Heart left ventricle (tissue), 16 donors: Measurements from ENCODE around the gene XPNPEP1. TPM values are rescaled to one million over a fixed set of nuclear protein-coding genes. Genes with fewer than 3 reads are reported as not detected.
A peak's percentile ranks its signal among the peaks of the same experiment; 100 is the strongest.

ENCODE experiments used
- ATAC-seq, 4 donors: fragments of 200-7000 bp; cut with Tn5 transposase; one replicate each; pipeline ENCODE4 v1.9.1; 2020 to 2022; ENCODE audit warnings: moderate library complexity in 4 of 4, mild to moderate bottlenecking in 3 of 4, moderate number of reproducible peaks in 1 of 4
- DNase-seq, 5 donors: peaks; one replicate each; pipeline ENCODE4 v3.0.0-alpha.2; 2020
- H3K27ac ChIP-seq, 12 donors: fragments of 200-600 bp; sonication (generic) in 4 of 12; one replicate each; pipeline versions ENCODE4 v1.5.0 to v1.8.0; 2016 to 2022; ENCODE audit warnings: mild to moderate bottlenecking in 2 of 12
- H3K27me3 ChIP-seq, 9 donors: fragments of 200-600 bp; sonication (generic) in 2 of 9; one replicate each; pipeline versions ENCODE4 v1.5.1 to v1.8.0; 2016 to 2022; ENCODE audit warnings: mild to moderate bottlenecking in 3 of 9
- H3K36me3 ChIP-seq, 9 donors: fragments of 200-600 bp; sonication (generic) in 2 of 9; one replicate each; pipeline versions ENCODE4 v1.5.0 to v1.8.0; 2018 to 2022; ENCODE audit warnings: mild to moderate bottlenecking in 2 of 9
- H3K4me1 ChIP-seq, 12 donors: fragments of 200-600 bp; sonication (generic) in 4 of 12; one replicate each; pipeline versions ENCODE4 v1.5.0 to v1.8.0; 2016 to 2022; ENCODE audit warnings: mild to moderate bottlenecking in 3 of 12
- H3K4me3 ChIP-seq, 12 donors: fragments of 200-600 bp; sonication (generic) in 4 of 12; one replicate each; pipeline versions ENCODE4 v1.5.0 to v1.8.0; 2017 to 2022; ENCODE audit warnings: mild to moderate bottlenecking in 9 of 12, moderate library complexity in 4 of 12
- H3K9me3 ChIP-seq, 12 donors: fragments of 200-600 bp; sonication (generic) in 4 of 12; one replicate each; pipeline versions ENCODE4 v1.5.0 to v1.8.0; 2016 to 2022; ENCODE audit warnings: mild to moderate bottlenecking in 1 of 12
- CTCF ChIP-seq, 12 donors: fragments of 200-600 bp; sonication (generic) in 4 of 12; IDR thresholded peaks; one replicate each; pipeline versions ENCODE4 v1.5.0 to v1.8.0; 2018 to 2022; ENCODE audit warnings: antibody characterized with exemption in 12 of 12, mild to moderate bottlenecking in 5 of 12
- POLR2A ChIP-seq, 2 donors: fragments of 450-650 bp; IDR thresholded peaks; one replicate each; pipeline ENCODE4 v1.6.1; 2017; ENCODE audit warnings: antibody characterized with exemption in 2 of 2, mild to moderate bottlenecking in 2 of 2, moderate library complexity in 2 of 2
- WGBS, 4 donors: extraction: QIAGEN DNeasy Blood & Tissue Kit in 2 of 4; methylation state at CpG; one replicate each; pipeline versions ENCODE4 v1.1.5 to v1.1.7; 2013 to 2018; 5-methylcytosine and 5-hydroxymethylcytosine counted together
- intact Hi-C, 10 donors: fragments of 100-400 bp; cut with DNase I; formaldehyde crosslinking; loops; one replicate each; pipeline versions ENCODE4 v1.11.1 to v1.14.2; 2022
- polyA plus RNA-seq, 2 donors: library from polyadenylated mRNA; stranded (reverse); fragments of 200-250 nt; gene quantifications; one replicate each; pipeline ENCODE4 v1.2.3, GENCODE V29; 2013
- total RNA-seq, 9 donors: library from RNA; depleted of rRNA in 2 of 9; stranded (reverse); fragments of >200 nt in 2 of 9; fragmentation: NEBNext Ultra II Directional in 3 of 9; extraction: Animal tissue kit (Norgen Biotek cat#: 25700) in 3 of 9; gene quantifications; one replicate each; pipeline versions ENCODE4 v1.1.0 to v1.2.4, GENCODE V29; 2016 to 2023
- donor health status: ischemic (EF 13 %, LVEDD 7.1; RV severe dilation, severe dysfunction).
- donor health status: healthy with polysubstance abuse.
- donor health status: DM: no; HTN: yes; CAD: no.
- donor health status: DM: no; HTN: no; CAD: no.
- donor health status: ischemic (EF 25% LVEDD 6.9; RV normal size, moderate dysfunction).
- donor health status: ischemic (EF 25% LVEDD 5.7; RV mildly dilated, moderate dysfunction).
- donor health status: healthy.
- donor health status: DM: yes; HTN: yes; CAD: no.
- donor health status: ischemic (EF 35%, LVEDD 5.7; RV mildly dilated, moderate dysfunction).
- donor health status: nonischemic (EF 11% LVEDD 7.7; RV severe dilation, severe dysfunction).
- donor health status: DM: yes; HTN: yes; CAD: no.
- donor health status: PGD.
- donor health status: ischemic (EF 29% LVEDD 5.4; RV normal size, mild dysfunction).
- donor health status: nonischemic (EF 23%, LVEDD 6.1; RV moderate dilation, normal function).

Gene XPNPEP1
- total and polyA plus RNA-seq, 11 donors: 14.5 to 77.0 (median 46.2) TPM

- ATAC-seq: no peak
- Histone ChIP-seq H3K36me3 (peaks cover 0 to 94% (median 77%) of the 10 kb centered on the region in 9 donors), H3K4me3 (no peak overlapping the region), H3K27me3 (no peaks in the 10 kb centered on the region), H3K9me3 (no peaks in the 10 kb centered on the region), H3K27ac (peak overlapping the region in 2 of 12 donors; percentile 21 to 43), H3K4me1 (peaks cover 0 to 34% (median 14%) of the 10 kb centered on the region in 12 donors)
- 91 to 100% (median 94%) methylated on average over 1 of the region's 1 CpG for WGBS, 4 donors
- intact Hi-C loops: loop anchor here in 9 of 10 donors (5.0 to 10.0 kb wide), 14 partner anchors 93 to 403 kb away; partner anchors contain the start of gene MXI1 (in 1 of the 9)
- TF ChIP-seq CTCF (IDR thresholded peaks at IDR 0.05) (no peak), POLR2A (IDR thresholded peaks at IDR 0.05) (no peak)
- DNase-seq: no peak
These were observed 41.6 kb downstream of the XPNPEP1 start for GRCh38 chr10:109881769-109882057.

GRCh38 chr10:109880886-109881768 lies 42.2 kb downstream of the XPNPEP1 start:
- intact Hi-C loops: loop anchor here in 9 of 10 donors (5.0 to 10.0 kb wide), 14 partner anchors 94 to 404 kb away; partner anchors contain the start of gene MXI1 (in 1 of the 9)
- Histone ChIP-seq H3K27me3 (no peaks in the 10 kb centered on the region), H3K27ac (peak overlapping the region in 2 of 12 donors; percentile 21 to 43), H3K4me3 (no peak overlapping the region), H3K36me3 (peaks cover 2 to 94% (median 79%) of the 10 kb centered on the region in 9 donors), H3K4me1 (peaks cover 0 to 34% (median 14%) of the 10 kb centered on the region in 12 donors), H3K9me3 (no peaks in the 10 kb centered on the region)
- TF ChIP-seq CTCF (IDR thresholded peaks at IDR 0.05): no peak
- no peak for TF ChIP-seq POLR2A (IDR thresholded peaks at IDR 0.05)
- peak in 3 of 4 donors; percentile 11 to 49 (median 25) for ATAC-seq
- peak in 1 of 5 donors; percentile 14 for DNase-seq
- WGBS, 4 donors: 88 to 92% (median 91%) methylated on average over 8 of the region's 8 CpGs

- WGBS, 4 donors: 95 to 97% (median 96%) methylated on average over 6 of the region's 6 CpGs
- Histone ChIP-seq H3K4me3 (no peak overlapping the region), H3K4me1 (peaks cover 0 to 12% (median 5%) of the 10 kb centered on the region in 12 donors), H3K27ac (no peak overlapping the region), H3K36me3 (peaks cover 2 to 100% (median 94%) of the 10 kb centered on the region in 9 donors), H3K27me3 (no peaks in the 10 kb centered on the region), H3K9me3 (no peaks in the 10 kb centered on the region)
- ATAC-seq (no peak), DNase-seq (no peak)
- intact Hi-C loops: no loop called here
- no peak for TF ChIP-seq CTCF (IDR thresholded peaks at IDR 0.05)
- no peak for TF ChIP-seq POLR2A (IDR thresholded peaks at IDR 0.05)
These were observed 45.8 kb downstream of the XPNPEP1 start for GRCh38 chr10:109877546-109877945.
